ENCODE data around the gene PRMT2. TPM values are rescaled to one million over a fixed set of nuclear protein-coding genes. Genes with fewer than 3 reads are reported as not detected.

PRMT2 gene
- total RNA-seq, 4 donors from 2014 or later, result 77.0 to 87.8 (median 82.3) TPM

- no peak for DNase-seq (ENCODE audit: low spot score)
- TF ChIP-seq CTCF (IDR thresholded peaks at IDR 0.05), result no peak
- ATAC-seq (ENCODE audit: low FRiP score), result no peak
Observed at GRCh38 chr21:46662367-46662654, 26.8 kb downstream of the PRMT2 start.

DNA sequence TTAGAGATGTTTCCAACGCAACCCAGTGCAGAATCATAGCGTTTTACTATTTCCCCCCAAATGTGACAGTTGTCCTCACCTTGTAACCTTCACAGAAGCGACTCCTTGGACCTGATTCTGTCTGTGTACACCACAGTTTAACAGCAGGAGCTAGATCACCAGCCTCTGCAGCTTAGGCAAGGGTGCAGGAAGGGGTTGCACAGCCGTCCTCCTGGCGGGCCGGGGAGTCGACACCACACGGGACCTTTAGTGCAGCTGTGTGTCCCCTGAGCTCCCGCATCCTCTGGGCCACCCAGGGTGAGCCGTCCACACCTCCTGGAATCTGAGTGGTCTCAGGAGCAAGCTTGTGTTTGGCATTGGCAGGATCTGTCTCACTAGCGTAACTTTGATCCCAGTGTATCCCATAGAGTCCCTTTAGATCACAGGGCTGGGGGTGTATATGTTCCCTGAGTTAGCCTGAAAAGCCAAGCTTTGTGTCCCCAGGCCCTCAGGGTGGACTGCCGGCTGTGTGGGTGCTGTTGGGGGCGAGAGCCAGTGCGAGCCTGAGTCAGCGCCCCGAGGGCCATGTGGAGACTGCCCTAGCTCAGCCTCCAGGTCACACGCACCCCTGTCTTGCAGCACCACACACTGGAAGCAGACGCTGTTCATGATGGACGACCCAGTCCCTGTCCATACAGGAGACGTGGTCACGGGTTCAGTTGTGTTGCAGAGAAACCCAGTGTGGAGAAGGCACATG is 27.5 kb downstream of the PRMT2 start:
- no peak for TF ChIP-seq CTCF (IDR thresholded peaks at IDR 0.05)
- no peak for ATAC-seq (ENCODE audit: low FRiP score)
- DNase-seq (ENCODE audit: low spot score), result no peak

GRCh38 chr21:46663754-46664153 is 28.3 kb downstream of the PRMT2 start:
- TF ChIP-seq CTCF (IDR thresholded peaks at IDR 0.05), result no peak
- ATAC-seq (ENCODE audit: low FRiP score) (no peak), DNase-seq (ENCODE audit: low spot score) (no peak)

DNA sequence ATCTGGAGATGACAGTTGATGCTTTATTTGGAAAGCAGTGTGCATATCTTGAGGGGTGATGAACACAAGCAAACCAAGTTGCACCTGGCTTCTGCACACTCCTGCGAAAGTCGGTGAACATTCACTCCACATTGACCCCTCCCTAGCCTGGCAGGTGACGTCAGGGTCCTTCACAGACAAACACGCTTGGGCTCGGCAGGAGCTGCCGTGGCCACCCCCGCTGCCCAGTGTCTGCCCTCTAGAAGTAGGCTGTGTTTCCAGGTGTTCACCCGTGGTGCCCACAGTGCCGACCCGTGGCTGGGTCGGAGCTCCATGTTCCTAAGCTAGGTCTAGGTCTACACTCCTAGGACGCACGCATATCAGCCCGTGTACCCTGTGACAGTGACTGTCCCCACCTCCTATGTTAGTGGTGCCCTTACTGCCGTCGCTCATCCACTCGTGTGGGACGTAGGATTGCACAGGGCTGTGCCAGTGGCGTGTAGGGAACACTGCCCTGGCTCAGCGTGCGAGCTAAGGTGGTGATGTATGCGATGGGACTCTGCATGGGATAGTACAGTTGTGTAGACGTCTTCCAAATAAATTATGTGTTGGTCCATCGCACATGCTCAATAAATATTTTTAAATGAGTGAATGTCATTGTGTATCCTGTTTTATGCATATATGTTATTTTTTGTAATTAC is 29.0 kb downstream of the PRMT2 start:
- no peak for TF ChIP-seq CTCF (IDR thresholded peaks at IDR 0.05)
- ATAC-seq (ENCODE audit: low FRiP score) (no peak), DNase-seq (ENCODE audit: low spot score) (no peak)

- TF ChIP-seq CTCF (IDR thresholded peaks at IDR 0.05), result no peak
- no peak for ATAC-seq (ENCODE audit: low FRiP score)
- no peak for DNase-seq (ENCODE audit: low spot score)
Observed at GRCh38 chr21:46665566-46665965, 30.1 kb downstream of the PRMT2 start.

DNA sequence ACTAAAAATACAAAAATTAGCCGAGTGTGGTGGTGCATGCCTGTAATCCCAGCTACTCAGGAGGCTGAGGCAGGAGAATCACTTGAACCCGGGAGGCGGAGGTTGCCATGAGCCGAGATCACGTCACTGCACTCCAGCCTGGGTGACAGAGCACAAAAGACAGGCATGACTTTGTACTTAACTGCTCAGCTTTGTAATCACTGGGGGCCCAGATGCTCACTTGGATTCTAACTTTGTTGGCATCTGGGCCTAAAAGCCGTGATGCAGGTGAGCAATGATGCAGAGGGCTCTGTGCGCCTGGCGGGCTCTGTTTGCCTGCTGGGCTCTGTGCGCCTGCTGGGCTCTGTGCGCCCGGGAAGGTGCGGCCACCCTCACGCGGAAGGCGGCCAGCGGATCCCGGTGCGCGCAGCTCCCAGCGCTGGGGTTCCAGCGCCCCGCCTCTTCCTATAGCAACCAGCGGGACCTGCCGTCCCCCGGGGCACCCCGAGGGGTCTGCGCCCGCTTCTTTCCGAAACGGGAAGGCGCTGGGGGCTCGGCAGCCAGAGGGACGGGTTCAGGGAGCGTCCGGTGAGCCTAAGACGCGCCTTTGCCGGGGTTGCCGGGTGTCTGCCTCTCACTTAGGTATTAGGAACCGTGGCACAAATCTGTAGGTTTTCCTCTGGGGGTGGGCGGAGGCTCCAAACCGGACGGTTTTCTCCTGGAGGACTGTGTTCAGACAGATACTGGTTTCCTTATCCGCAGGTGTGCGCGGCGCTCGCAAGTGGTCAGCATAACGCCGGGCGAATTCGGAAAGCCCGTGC is 31.7 kb downstream of the PRMT2 start:
- DNase-seq (ENCODE audit: low spot score), result no peak
- no peak for ATAC-seq (ENCODE audit: low FRiP score)
- TF ChIP-seq CTCF (IDR thresholded peaks at IDR 0.05), result no peak

Measured in omental fat pad (tissue), 4 donors.